ENCODE measurements around the gene SPG21. TPM values are rescaled to one million over a fixed set of nuclear protein-coding genes. Genes with fewer than 3 reads are reported as not detected.

SPG21 gene
- total and polyA plus RNA-seq, 2 of the 8 experiments (the other 6 are each of a cell fraction or from before 2014, with no cell fraction given): 67.3 to 72.7 TPM

GRCh38 chr15:64961013-64961412 lies 28.7 kb downstream of the SPG21 start:
- Histone ChIP-seq H3K56ac (replicated peaks; ENCODE audit: insufficient read length, low read depth, low read length) (no peak overlapping the region), H4K5ac (ENCODE audit: insufficient read length, low read depth, low read length) (no peak overlapping the region), H3K27me3 (replicated peaks in 1 of 4; ENCODE audit: control insufficient read depth in 3 of 4, extremely low read depth in 1 of 4, insufficient read depth in 3 of 4, low read length in 3 of 4) (no peaks in the 10 kb centered on the region), H3K4me1 (replicated peaks in 1 of 4; ENCODE audit: control insufficient read depth in 3 of 4, insufficient read depth in 4 of 4, low read length in 3 of 4) (no peaks in the 10 kb centered on the region), H4K20me1 (replicated peaks in 1 of 2; ENCODE audit: control insufficient read depth in 1 of 2, insufficient read depth in 2 of 2, low read length in 2 of 2) (no peaks in the 10 kb centered on the region), H2BK20ac (ENCODE audit: low read length) (no peak overlapping the region), H3K18ac (ENCODE audit: extremely low read depth, low read length) (no peak overlapping the region), H3K36me3 (ENCODE audit: control insufficient read depth in 2 of 4, insufficient read depth in 4 of 4, low read length in 3 of 4) (peaks cover 15 to 59% (median 28%) of the 10 kb centered on the region in 4 experiments; a peak in 7 of 8 replicates), H3K79me2 (ENCODE audit: control insufficient read depth in 1 of 2, insufficient read depth in 2 of 2, low read length in 2 of 2) (no peaks in the 10 kb centered on the region), H3K23me2 (ENCODE audit: low read depth, low read length) (no peaks in the 10 kb centered on the region), H3K27ac (ENCODE audit: low read depth, low read length) (no peak overlapping the region), H2BK5ac (ENCODE audit: low read depth, low read length) (no peak overlapping the region), H2AFZ (ENCODE audit: low read length) (no peak overlapping the region), H3K4me3 (ENCODE audit: extremely low read depth in 1 of 4, insufficient read depth in 2 of 4, low read depth in 3 of 4, low read length in 4 of 4) (no peak overlapping the region), H2BK12ac (ENCODE audit: low read depth, low read length) (no peak overlapping the region), H4K91ac (replicated peaks; ENCODE audit: insufficient read length, low read length) (no peak overlapping the region), H3K79me1 (ENCODE audit: low read depth, low read length) (no peaks in the 10 kb centered on the region), H4K8ac (ENCODE audit: extremely low read depth, insufficient read depth, low read length) (no peak overlapping the region), H3K23ac (ENCODE audit: insufficient read length) (no peak overlapping the region), H3K4ac (replicated peaks; ENCODE audit: insufficient read length, low read depth, low read length) (no peak overlapping the region), H3K4me2 (ENCODE audit: insufficient read depth in 1 of 2, low read depth in 2 of 2, low read length in 2 of 2) (no peak overlapping the region), H3K14ac (ENCODE audit: insufficient read length) (no peak overlapping the region), H3K9me3 (ENCODE audit: insufficient read depth in 2 of 2, low read depth in 1 of 2, low read length in 1 of 2) (no peaks in the 10 kb centered on the region), H2BK15ac (ENCODE audit: low read length) (no peak overlapping the region), H2AK5ac (ENCODE audit: low read depth, low read length) (no peak overlapping the region), H2BK120ac (replicated peaks; ENCODE audit: low read depth, low read length) (no peak overlapping the region), H3K9ac (replicated peaks in 1 of 4; ENCODE audit: extremely low read depth in 1 of 4, low read depth in 3 of 4, low read length in 3 of 4) (no peak overlapping the region)
- ChIA-PET POLR2A (ENCODE audit: partially characterized antibody) (interaction anchor here (1.1 to 1.5 kb wide), 2 partner anchors 11 to 17 kb away, joined by 4 read pairs; no protein-coding TSS in a partner anchor), CTCF (ENCODE audit: partially characterized antibody) (interaction anchor here (0.6 to 3.6 kb wide), 16 partner anchors 10 to 857 kb away, joined by 3 to 15 read pairs (median 4); no protein-coding TSS in a partner anchor)
- peak; percentile 30 to 50; a peak in 3 of 4 replicates for TF ChIP-seq RAD21 (IDR thresholded peaks at IDR 0.05 in 1 of 2, conservative IDR thresholded peaks at IDR 0.05 in 1 of 2; ENCODE audit: low read depth in 2 of 2, low read length in 2 of 2)
- TF ChIP-seq, protein P1, sequence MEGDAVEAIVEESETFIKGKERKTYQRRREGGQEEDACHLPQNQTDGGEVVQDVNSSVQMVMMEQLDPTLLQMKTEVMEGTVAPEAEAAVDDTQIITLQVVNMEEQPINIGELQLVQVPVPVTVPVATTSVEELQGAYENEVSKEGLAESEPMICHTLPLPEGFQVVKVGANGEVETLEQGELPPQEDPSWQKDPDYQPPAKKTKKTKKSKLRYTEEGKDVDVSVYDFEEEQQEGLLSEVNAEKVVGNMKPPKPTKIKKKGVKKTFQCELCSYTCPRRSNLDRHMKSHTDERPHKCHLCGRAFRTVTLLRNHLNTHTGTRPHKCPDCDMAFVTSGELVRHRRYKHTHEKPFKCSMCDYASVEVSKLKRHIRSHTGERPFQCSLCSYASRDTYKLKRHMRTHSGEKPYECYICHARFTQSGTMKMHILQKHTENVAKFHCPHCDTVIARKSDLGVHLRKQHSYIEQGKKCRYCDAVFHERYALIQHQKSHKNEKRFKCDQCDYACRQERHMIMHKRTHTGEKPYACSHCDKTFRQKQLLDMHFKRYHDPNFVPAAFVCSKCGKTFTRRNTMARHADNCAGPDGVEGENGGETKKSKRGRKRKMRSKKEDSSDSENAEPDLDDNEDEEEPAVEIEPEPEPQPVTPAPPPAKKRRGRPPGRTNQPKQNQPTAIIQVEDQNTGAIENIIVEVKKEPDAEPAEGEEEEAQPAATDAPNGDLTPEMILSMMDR (IDR thresholded peaks at IDR 0.05; ENCODE audit: control extremely low read depth in 1 of 3, insufficient read depth in 1 of 3, low read depth in 1 of 3, low read length in 3 of 3): peak; percentile 41 to 61 (median 55)
- no peak for TF ChIP-seq RFX5 (IDR thresholded peaks at IDR 0.05; ENCODE audit: borderline replicate concordance, low read depth, low read length)
- 89% methylated on average over 5 of the region's 5 CpGs; no CpG with 5 or more reads in 1 of the 2 experiments for WGBS, 2 experiments (ENCODE audit: extremely low coverage in 1 of 2, insufficient coverage in 1 of 2, insufficient read length in 1 of 2, insufficient replicate concordance in 2 of 2, low coverage in 1 of 2, low lambda C conversion rate in 2 of 2, missing lambda C conversion rate in 1 of 2)
- DNase-seq (ENCODE audit: low read depth in 1 of 2, low spot score in 2 of 2) (no peak), FAIRE-seq (no peak)

Measured in H1 (cell line).